ENCODE measurements around the gene RFTN1. TPM values are rescaled to one million over a fixed set of nuclear protein-coding genes. Genes with fewer than 3 reads are reported as not detected.
A peak's percentile ranks its signal among the peaks of the same experiment; 100 is the strongest.

RFTN1 gene
- total and polyA plus RNA-seq, 11 donors, result 17.1 to 40.8 (median 26.4) TPM

DNA sequence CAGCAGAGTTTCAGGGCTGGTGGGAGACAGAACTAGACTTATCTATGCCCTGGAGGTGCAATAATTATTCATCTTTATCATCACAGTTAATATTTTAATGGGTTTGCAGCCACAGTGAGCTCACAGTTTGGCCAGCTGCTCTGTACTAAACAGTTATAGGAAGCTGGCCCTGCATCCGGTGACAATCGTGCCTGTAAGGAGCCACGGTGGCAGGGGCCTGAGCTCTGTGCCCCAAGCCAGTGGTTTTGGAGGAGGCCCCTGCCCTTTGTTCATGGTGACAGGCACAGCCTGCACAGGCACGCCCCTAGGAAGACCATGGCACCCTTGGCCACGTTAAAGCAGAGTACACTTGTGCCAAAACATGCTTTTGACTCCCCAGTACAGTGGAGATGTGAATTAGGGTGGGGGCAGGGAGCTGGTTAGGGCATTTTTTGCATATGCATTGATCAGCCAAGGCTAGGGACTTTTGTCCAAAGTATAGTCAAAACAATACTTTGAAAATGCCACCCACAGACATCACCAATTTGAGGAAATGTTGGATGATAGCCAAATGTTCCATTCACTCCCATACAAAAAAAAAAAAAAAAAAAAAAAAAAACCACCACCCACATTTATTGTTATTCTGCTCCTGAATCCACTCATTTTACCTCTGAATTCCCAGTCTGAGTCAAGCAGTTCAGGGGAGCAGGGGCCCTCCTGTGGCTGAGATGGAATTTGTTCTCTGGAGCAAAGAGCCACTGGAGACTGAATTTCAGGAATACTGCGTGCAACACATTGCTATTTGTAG lies 3.4 kb upstream of the RFTN1 start:
- no peaks in the 10 kb centered on the region for H3K9me3 ChIP-seq
- no peak overlapping the region for H3K4me3 ChIP-seq
- peak in 4 of 5 donors; percentile 40 to 61 (median 44) for DNase-seq
- H3K36me3 ChIP-seq, result no peaks in the 10 kb centered on the region
- H3K27me3 ChIP-seq, result no peaks in the 10 kb centered on the region
- TF ChIP-seq, protein P1, sequence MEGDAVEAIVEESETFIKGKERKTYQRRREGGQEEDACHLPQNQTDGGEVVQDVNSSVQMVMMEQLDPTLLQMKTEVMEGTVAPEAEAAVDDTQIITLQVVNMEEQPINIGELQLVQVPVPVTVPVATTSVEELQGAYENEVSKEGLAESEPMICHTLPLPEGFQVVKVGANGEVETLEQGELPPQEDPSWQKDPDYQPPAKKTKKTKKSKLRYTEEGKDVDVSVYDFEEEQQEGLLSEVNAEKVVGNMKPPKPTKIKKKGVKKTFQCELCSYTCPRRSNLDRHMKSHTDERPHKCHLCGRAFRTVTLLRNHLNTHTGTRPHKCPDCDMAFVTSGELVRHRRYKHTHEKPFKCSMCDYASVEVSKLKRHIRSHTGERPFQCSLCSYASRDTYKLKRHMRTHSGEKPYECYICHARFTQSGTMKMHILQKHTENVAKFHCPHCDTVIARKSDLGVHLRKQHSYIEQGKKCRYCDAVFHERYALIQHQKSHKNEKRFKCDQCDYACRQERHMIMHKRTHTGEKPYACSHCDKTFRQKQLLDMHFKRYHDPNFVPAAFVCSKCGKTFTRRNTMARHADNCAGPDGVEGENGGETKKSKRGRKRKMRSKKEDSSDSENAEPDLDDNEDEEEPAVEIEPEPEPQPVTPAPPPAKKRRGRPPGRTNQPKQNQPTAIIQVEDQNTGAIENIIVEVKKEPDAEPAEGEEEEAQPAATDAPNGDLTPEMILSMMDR (IDR thresholded peaks at IDR 0.05), result peak; percentile 24 to 69 (median 60)
- no peak for TF ChIP-seq POLR2A (IDR thresholded peaks at IDR 0.05)
- peak; percentile 23 to 49 (median 35) for ATAC-seq
- H3K4me1 ChIP-seq, result peaks cover 3 to 55% (median 25%) of the 10 kb centered on the region in 12 donors
- WGBS, 4 donors, result 25 to 35% (median 28%) methylated on average over 6 of the region's 6 CpGs
- intact Hi-C loops (cut with DNase I), result loop anchor here in 9 of 10 donors (1.0 to 10.0 kb wide), 10 partner anchors 28 to 232 kb away; no protein-coding TSS in a partner anchor
- H3K27ac ChIP-seq, result peak overlapping the region; percentile 8 to 91 (median 65)

DNA sequence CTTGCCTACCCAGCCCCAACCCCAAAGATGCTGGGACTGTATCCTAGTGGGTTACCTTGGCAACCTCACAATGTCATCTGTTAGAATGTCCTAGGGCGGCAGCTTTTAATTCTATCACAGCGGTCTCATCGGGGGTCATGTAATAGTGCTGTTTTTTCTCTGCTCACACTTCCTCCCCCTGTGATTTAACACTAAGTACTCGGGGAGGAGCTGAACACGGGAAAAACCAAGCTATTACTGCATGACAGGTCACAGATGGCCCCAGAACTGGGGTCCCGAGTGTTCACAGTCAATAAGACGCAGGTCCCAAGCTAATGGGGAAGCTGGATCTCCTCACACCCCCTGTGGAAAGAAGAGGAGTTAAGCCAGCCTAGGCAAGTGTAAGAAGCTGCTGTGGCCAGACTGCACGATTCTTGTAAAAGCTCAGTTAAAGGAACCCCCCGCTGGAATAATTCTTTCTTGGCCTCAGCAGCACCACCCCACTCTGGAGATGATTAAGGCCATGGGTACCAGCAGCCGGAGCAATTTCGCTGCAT lies 2.5 kb upstream of the RFTN1 start:
- peaks cover 3 to 60% (median 35%) of the 10 kb centered on the region in 12 donors for H3K4me1 ChIP-seq
- intact Hi-C loops (cut with DNase I), result loop anchor here in 8 of 10 donors (2.0 to 10.0 kb wide), 9 partner anchors 29 to 231 kb away; no protein-coding TSS in a partner anchor
- H3K9me3 ChIP-seq, result no peaks in the 10 kb centered on the region
- no peak for DNase-seq
- peak overlapping the region; percentile 34 to 91 (median 65) for H3K27ac ChIP-seq
- H3K4me3 ChIP-seq, result no peak overlapping the region
- ATAC-seq, result no peak
- WGBS, 4 donors, result 41 to 62% (median 51%) methylated on average over 11 of the region's 11 CpGs
- H3K27me3 ChIP-seq, result no peaks in the 10 kb centered on the region
- no peaks in the 10 kb centered on the region for H3K36me3 ChIP-seq
- TF ChIP-seq POLR2A (IDR thresholded peaks at IDR 0.05), result no peak
- TF ChIP-seq, protein P1 (IDR thresholded peaks at IDR 0.05), result no peak

DNA sequence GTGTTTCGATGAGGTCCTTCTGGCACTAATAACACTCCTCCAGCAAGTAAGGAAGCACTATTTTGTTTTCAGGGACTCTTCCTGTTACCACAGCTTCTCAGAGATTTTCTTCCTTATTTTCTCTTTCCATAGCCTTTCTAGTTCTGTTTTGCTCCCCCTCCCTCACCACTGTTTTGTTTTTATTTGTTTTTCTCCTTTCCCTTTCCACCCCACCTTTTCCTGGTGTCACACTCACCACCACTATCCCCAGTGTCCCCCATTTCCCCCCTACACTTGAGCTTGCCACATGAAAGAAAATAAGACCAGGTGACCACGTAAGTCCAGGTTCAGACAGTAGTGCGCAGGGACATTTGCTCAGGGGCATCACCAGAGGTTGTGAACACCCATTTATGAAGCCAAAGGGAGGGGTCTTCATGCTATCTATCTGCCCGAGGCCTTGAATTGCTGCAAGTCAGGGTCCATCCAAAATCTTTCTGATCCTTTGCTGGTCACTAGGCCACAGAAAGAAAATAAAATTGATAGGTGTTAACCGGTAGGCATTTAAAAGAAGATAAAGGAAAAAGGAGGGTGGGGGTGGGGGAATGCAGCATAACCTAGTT lies 1.4 kb upstream of the RFTN1 start:
- TF ChIP-seq POLR2A (IDR thresholded peaks at IDR 0.05), result no peak
- TF ChIP-seq, protein P1 (IDR thresholded peaks at IDR 0.05), result no peak
- DNase-seq, result no peak

More for the DNA sequence above, 1.4 kb upstream of the RFTN1 start:
- Histone ChIP-seq H3K36me3 (no peaks in the 10 kb centered on the region), H3K4me1 (peaks cover 5 to 71% (median 43%) of the 10 kb centered on the region in 12 donors), H3K9me3 (no peaks in the 10 kb centered on the region), H3K27ac (peak overlapping the region in 11 of 12 donors; percentile 28 to 94 (median 90)), H3K27me3 (no peaks in the 10 kb centered on the region), H3K4me3 (peak overlapping the region in 9 of 12 donors; percentile 5 to 94 (median 86))
- WGBS, 4 donors, result 71 to 84% (median 82%) methylated on average over 5 of the region's 5 CpGs
- no peak for ATAC-seq
- intact Hi-C loops (cut with DNase I), result loop anchor here in 9 of 10 donors (2.0 to 10.0 kb wide), 9 partner anchors 48 to 230 kb away; no protein-coding TSS in a partner anchor

All from heart left ventricle (tissue), 16 donors.